Muscle of arm (tissue), 12 donors: ENCODE results near the gene CCDC188. TPM values are rescaled to one million over a fixed set of nuclear protein-coding genes. Genes with fewer than 3 reads are reported as not detected.

Source experiments
- DNase-seq: peaks from one replicate; pipeline ENCODE4 v3.0.0-alpha.2; 2013
- polyA plus RNA-seq, 12 donors: library from polyadenylated mRNA; unstranded; fragments of 120-200 nt; gene quantifications; one replicate each; pipeline ENCODE4 v1.2.1, GENCODE V29; 2013; ENCODE audit not compliant: insufficient read length in 12 of 12

CCDC188 gene
- polyA plus RNA-seq, 12 donors, result 0.52 to 2.4 (median 1.2) TPM; not detected in 2

- DNase-seq, result no peak
Observed at GRCh38 chr22:20118300-20119020, 32.4 kb downstream of the CCDC188 start.

GRCh38 chr22:20117633-20118299, 33.1 kb downstream of the CCDC188 start:
- no peak for DNase-seq

DNA sequence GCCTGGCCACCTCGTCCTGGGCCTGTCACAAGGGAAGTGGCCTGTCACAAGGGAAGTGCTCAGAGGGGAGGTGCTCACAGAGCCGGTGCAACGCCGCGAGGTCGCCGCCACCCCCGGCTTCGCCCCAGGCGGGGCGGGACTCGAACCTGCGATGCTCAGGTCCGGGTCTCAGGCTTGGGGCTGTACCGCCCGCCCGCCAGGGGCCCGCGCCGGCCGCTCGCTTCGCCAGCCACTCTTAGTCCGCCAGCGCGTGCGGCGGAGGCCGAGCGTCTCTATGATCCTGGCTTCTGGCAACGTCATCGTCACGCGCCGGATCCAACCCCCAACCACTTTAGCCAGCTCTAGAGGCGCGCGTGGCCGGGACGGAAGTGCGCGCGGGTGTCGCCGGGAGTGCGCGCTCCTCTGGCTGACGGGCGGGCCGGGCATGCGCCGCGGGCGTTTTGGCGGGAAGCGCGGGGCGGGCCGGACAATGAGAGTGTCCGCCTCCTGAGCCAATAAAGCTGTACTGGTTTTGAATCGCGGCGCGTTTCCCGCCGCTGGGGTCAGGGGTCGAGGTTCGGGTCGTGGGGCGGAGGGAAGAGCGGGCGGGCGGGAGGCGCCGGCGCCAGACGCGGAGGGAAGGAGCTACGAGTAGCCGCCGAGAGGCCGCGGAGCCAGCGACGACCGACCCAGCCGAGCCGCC, 33.8 kb downstream of the CCDC188 start, which contains the start of gene TRMT2A:
TSS of gene TRMT2A (minus strand) at position 276 of the 682 bp plus-strand sequence. CDS start 320 bp downstream, outside the sequence.
- DNase-seq, result peak; percentile 99

DNA sequence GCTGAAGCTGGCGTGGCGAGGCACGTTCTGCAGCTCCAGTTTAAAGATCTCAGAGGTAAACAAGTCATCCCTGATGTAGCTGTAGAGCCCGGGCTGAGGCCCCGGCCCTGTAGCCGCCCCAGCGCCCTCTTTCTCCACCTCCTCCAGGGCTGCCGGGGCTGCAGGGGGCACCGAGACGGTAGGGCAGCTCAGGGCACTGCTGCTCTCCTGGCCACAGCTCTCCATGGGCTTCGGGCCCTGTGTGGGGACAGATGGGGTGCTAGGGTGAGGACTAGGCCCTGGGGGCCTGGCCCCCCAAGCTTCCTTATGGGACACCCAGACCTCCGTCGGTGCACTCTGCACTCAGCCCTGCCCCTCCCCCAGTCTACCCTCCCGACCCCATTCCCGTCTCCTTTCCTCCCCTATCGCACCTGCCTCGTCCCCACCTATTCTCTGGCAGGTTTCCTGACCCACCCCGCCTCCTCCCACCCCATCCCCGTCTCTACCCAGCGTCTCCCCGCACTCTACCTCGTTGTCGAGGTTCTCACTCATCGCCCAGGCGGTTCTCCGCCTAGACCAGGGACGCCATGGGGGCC, 34.4 kb downstream of the CCDC188 start:
- no peak for DNase-seq

- DNase-seq, result no peak
Observed at GRCh38 chr22:20115691-20116375, 35.0 kb downstream of the CCDC188 start, which contains the start of gene RANBP1. TSS of gene RANBP1 (plus strand) at chr22:20116104. CDS start at chr22:20116185, 81 bp downstream.

DNA sequence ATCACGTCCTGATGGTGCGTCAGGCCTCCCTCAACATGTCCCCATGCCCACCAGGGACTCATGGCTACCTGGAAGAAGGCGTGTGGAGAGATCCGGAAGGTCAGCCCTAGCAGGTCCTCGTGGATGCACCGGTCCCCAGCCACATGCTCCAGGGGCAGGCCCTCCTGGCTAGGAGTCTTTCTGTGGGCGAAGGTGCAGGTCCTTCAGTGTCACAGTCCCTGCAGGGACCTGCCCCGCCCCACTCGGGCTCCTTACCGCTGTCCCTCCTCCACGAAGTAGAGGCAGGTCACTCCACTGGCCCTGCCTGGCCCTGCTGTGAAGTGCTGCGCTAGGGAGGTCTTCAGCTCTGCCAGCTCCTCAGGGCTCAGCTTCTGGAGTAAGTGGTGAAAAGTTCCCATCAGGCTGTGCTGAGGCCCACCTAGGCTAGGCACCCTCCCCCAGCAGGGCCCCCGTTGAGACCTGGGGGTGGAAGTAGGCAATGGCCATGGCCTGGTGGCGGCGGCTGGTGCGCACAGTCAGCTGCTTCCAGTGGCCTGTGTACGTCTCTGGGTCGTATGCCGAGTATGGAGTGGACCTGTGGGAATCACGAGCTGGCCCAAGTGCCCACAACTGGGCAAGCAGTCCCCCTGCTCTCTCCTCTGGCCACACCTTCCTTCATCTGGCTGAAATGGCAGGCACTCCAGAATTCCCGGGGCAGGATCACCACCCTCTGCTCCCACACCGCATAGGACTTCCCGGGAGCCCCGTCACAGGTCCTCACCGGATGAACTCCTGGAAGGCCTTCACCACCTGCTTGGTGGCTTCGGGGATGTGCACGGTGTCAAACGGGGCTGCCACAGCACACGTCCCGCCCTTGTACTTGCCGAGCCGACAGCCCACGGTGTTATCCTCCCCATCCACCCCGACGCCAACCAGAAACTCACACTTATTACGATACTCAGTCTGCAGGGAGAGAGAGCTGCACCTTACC, 36.1 kb downstream of the CCDC188 start:
- no peak for DNase-seq

DNA sequence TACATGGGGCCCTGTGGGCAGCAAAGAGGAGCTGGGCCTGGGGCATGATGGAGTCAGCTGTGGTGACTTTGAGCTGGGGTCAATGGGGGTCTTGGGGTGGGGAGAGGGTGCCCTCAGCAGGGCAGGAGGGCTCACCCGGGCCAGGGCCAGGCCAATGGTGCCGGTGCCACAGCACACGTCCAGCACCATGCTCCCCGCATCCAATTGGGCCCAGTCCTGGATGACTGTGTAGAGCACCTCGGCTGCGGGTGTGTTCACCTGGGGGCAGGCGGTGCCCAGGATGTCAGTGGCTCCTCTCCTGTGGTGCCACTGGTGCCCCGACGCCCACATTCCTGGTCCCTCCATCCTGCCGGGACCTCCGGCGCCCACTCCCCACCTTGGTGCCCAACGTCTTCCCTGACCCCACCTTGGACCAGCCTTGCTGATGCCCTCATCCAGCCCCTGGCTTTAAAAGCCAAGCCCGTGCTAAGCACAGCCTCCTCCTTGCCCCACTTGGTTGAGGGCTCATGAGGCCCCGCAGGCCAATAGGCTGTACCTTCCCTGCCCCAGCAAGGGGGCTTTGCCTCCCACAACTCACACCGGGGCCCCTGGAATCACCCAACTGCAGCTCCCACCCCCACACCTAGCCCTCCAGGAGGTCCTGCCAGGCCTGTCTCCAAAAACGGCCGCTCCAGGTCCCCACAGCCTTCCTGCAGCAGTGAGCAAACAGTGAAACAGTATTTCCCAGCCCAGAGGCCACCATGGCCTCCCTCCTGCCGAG, 37.1 kb downstream of the CCDC188 start:
- no peak for DNase-seq

DNA sequence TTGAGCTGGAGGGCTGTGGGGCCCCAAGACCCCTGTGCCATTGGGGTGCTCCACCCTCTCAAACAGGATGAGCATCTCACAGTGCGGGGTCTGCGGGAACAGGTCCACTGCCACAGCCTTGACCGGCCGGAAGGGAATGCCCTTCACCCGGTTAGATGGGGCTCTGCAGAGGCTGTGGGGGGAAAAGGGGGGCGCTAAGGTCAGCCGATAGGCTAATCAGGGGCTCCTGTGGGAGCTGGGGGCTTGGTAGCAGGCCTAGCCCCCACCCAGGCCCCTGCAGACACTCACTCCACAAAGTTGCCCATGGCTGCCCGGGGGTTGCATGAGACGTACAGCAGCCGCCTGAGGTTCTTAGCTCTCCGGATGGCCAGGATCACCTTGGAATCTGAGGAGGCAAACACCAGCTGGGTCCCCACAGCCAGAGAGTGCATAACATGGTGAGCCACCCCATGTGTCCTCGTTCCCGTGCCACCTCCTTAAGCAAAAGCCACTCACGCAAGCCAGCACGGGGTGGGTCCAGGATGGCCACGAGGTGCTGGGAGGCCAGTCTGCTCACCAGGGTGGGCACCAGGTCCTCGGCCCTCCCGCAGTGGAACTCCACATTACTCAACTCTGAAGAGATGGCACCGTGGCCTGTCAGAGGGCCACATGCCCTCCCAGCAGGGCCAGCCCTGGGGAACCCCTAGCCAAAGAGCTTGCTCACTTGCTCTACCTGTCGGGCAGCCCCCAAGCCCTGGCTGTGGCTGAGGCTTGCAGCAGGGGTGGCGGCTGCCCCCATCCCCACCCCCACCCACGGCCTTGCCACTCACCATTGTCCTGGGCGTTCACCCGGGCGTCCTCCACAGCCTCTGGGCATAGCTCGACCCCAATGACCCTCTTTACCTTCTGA, 38.0 kb downstream of the CCDC188 start:
- no peak for DNase-seq

- DNase-seq, result no peak
Observed at GRCh38 chr22:20111689-20112622, 38.9 kb downstream of the CCDC188 start.

GRCh38 chr22:20111045-20111688, 39.7 kb downstream of the CCDC188 start:
- no peak for DNase-seq

DNA sequence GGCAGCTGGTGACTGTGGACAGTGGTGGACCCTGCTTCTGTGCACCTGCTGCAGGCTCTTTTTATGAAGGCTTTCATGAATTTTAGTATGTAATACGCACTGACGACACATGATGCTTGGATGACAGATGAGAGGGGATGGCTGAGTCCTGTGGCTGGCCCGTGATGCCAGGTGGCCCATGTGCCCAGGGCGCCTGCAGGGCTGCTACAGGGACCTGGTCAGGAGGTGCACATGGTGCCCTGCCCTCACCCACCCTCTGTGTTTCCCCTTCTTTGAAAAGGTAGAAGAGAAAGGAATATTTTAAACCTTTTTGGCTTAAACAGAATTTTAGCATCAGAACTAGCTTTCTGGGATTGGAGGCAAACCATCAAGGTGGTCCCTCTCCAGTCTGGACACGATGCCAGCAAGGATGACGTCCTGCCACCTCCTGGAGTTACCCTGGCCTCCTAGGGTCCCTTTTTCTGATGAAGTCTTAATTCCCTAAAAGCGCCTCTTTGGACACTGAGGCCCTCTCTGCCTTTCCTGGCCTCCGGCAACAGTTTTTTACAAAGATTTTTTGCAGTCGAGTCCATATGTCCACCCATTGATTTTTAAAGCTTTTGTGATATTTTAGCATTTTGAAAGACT, 40.4 kb downstream of the CCDC188 start:
- DNase-seq, result no peak

DNA sequence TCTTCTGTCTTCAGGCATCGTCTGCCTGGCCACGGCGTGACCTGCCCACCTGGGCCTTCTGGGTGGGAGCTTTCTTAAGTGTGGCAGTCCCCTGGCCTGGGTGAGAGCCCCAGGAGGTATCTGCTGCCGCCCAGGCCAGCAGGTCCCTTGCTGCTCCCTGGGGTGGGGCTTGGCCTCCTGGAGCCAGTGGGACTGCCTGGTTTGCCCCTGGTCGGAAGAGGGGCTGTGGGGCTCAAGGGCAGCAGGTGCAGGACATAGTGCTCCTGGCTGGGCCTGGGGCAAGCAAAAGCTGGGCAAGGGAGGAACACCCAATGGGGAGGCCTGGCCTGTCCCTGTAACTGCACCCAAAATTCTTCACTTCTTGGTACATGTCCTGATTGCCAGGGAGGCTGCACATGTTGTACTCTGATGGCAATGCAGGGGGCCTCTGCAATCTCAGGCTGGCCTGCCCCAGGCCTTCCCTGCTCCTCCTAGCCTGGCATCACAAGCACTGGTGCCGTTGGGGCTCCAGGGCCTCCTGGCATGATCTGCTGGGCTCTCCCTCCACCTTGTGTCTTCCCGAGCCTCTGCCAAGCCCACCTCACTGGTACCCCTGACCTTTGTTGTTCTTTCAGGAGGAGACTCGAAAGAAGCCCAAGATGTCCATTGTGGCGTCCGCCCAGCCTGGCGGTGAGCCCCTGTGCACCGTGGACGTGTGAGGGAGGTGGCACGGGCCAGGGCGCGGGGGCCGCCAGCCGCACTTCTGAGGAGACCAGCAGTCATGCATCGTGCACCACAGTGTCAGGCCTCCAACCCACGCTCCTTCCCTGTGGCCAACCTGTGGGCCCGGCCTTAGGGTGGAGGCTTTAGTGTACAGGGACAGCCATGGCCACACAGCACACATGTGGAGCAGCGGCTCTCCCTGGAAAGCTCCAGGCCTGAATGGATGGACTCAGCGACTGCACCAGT, 41.2 kb downstream of the CCDC188 start:
- DNase-seq, result no peak

DNA sequence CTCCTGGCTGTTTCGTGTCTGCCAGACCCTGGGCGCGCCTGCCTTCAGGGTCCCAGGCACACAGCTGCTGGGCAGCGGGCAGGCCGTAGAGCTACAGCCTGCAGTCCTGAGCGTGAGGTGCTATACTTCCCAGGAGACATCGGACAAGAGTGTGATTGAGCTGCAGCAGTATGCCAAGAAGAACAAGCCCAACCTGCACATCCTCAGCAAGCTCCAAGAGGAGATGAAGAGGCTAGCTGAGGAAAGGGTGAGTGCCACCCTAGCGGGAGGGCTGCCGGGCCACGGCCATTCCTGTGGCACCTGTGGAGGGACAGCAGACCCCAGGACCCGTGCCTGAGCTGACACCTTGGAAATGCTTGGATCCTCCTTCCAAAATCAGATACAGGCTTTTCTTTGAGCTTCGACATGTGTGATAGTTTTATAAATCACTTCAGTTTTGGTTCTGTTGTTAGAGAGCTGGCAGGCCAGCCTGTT, 42.1 kb downstream of the CCDC188 start:
- DNase-seq, result no peak

- DNase-seq, result no peak
Observed at GRCh38 chr22:20107951-20108756, 42.7 kb downstream of the CCDC188 start.
